Muscle layer of duodenum (tissue), 2 donors: ENCODE measurements around the gene SARS1.

Source experiments
- H3K27ac ChIP-seq: one replicate; pipeline ENCODE4 v1.7.0; 2013; ENCODE audit warnings: mild to moderate bottlenecking, low read length
- H3K27me3 ChIP-seq: one replicate; pipeline ENCODE4 v1.7.0; 2013; ENCODE audit warnings: low read depth, mild to moderate bottlenecking, control low read depth, low read length
- H3K36me3 ChIP-seq, 2 donors: one replicate each; pipeline ENCODE4 v1.7.0; 2013; ENCODE audit warnings: low read length in 2 of 2, control low read depth in 1 of 2, mild to moderate bottlenecking in 1 of 2; ENCODE audit not compliant: insufficient read depth in 2 of 2, control insufficient read depth in 1 of 2
- H3K4me1 ChIP-seq, 2 donors: one replicate each; pipeline ENCODE4 v1.7.0; 2013; ENCODE audit warnings: low read length in 2 of 2, mild to moderate bottlenecking in 2 of 2, control low read depth in 1 of 2, moderate library complexity in 1 of 2; ENCODE audit not compliant: insufficient read depth in 2 of 2, control insufficient read depth in 1 of 2
- H3K4me3 ChIP-seq, 2 donors: one replicate each; pipeline ENCODE4 v1.7.0; 2013; ENCODE audit warnings: low read length in 2 of 2, low read depth in 1 of 2, mild to moderate bottlenecking in 1 of 2
- H3K9me3 ChIP-seq, 2 donors: one replicate each; pipeline ENCODE4 v1.7.0; 2013; ENCODE audit warnings: low read length in 2 of 2, control low read depth in 1 of 2, mild to moderate bottlenecking in 1 of 2; ENCODE audit not compliant: control insufficient read depth in 1 of 2
- donor health status: healthy.

The SARS1 gene

GRCh38 chr1:109193653-109194590 lies 19.8 kb upstream of the SARS1 start:
- H3K9me3 ChIP-seq: no peaks in the 10 kb centered on the region
- peaks cover 0 to 8% of the 10 kb centered on the region in 2 donors for H3K4me1 ChIP-seq
- H3K4me3 ChIP-seq: no peak overlapping the region
- H3K27me3 ChIP-seq: no peaks in the 10 kb centered on the region
- H3K36me3 ChIP-seq: peaks cover 0 to 6% of the 10 kb centered on the region in 2 donors
- no peak overlapping the region for H3K27ac ChIP-seq

- Histone ChIP-seq H3K36me3 (no peaks in the 10 kb centered on the region), H3K27ac (peak overlapping the region; percentile 16), H3K4me3 (no peak overlapping the region), H3K9me3 (no peaks in the 10 kb centered on the region), H3K27me3 (no peaks in the 10 kb centered on the region), H3K4me1 (peaks cover 0 to 8% of the 10 kb centered on the region in 2 donors)
Measured at GRCh38 chr1:109197158-109198042, 16.3 kb upstream of the SARS1 start.

GRCh38 chr1:109198043-109198695 lies 15.5 kb upstream of the SARS1 start:
- Histone ChIP-seq H3K36me3 (no peaks in the 10 kb centered on the region), H3K27ac (peak overlapping the region; percentile 16), H3K4me1 (peaks cover 0 to 8% of the 10 kb centered on the region in 2 donors), H3K9me3 (no peaks in the 10 kb centered on the region), H3K27me3 (no peaks in the 10 kb centered on the region), H3K4me3 (no peak overlapping the region)

- Histone ChIP-seq H3K4me3 (no peak overlapping the region), H3K27ac (no peak overlapping the region), H3K27me3 (no peaks in the 10 kb centered on the region), H3K4me1 (peaks cover 0 to 8% of the 10 kb centered on the region in 2 donors), H3K36me3 (no peaks in the 10 kb centered on the region), H3K9me3 (no peaks in the 10 kb centered on the region)
Measured at GRCh38 chr1:109198745-109199144, 15.0 kb upstream of the SARS1 start.

GRCh38 chr1:109199710-109200109 lies 14.0 kb upstream of the SARS1 start:
- Histone ChIP-seq H3K36me3 (no peaks in the 10 kb centered on the region), H3K9me3 (no peaks in the 10 kb centered on the region), H3K4me1 (peaks cover 0 to 8% of the 10 kb centered on the region in 2 donors), H3K27me3 (no peaks in the 10 kb centered on the region), H3K27ac (no peak overlapping the region), H3K4me3 (no peak overlapping the region)

- Histone ChIP-seq H3K36me3 (no peaks in the 10 kb centered on the region), H3K27me3 (no peaks in the 10 kb centered on the region), H3K9me3 (no peaks in the 10 kb centered on the region), H3K27ac (no peak overlapping the region), H3K4me3 (no peak overlapping the region), H3K4me1 (peaks cover 0 to 8% of the 10 kb centered on the region in 2 donors)
Measured at GRCh38 chr1:109201123-109201703, 12.5 kb upstream of the SARS1 start.

- Histone ChIP-seq H3K4me1 (no peaks in the 10 kb centered on the region), H3K27ac (no peak overlapping the region)
Measured at GRCh38 chr1:109204484-109204883, 9.2 kb upstream of the SARS1 start.

GRCh38 chr1:109206339-109206738 lies 7.4 kb upstream of the SARS1 start:
- no peaks in the 10 kb centered on the region for H3K9me3 ChIP-seq
- H3K4me1 ChIP-seq: no peaks in the 10 kb centered on the region
- no peaks in the 10 kb centered on the region for H3K27me3 ChIP-seq
- no peak overlapping the region for H3K27ac ChIP-seq
- no peaks in the 10 kb centered on the region for H3K36me3 ChIP-seq
- H3K4me3 ChIP-seq: no peak overlapping the region

More at GRCh38 chr1:109204484-109204883, 9.2 kb upstream of the SARS1 start:
- Histone ChIP-seq H3K27me3 (no peaks in the 10 kb centered on the region), H3K4me3 (no peak overlapping the region), H3K9me3 (no peaks in the 10 kb centered on the region), H3K36me3 (no peaks in the 10 kb centered on the region)

GRCh38 chr1:109207467-109208103 lies 6.1 kb upstream of the SARS1 start:
- Histone ChIP-seq H3K4me3 (no peak overlapping the region), H3K27ac (no peak overlapping the region), H3K36me3 (no peaks in the 10 kb centered on the region), H3K27me3 (no peaks in the 10 kb centered on the region), H3K9me3 (no peaks in the 10 kb centered on the region), H3K4me1 (no peaks in the 10 kb centered on the region)

- no peak overlapping the region for H3K27ac ChIP-seq
- peak overlapping the region in 1 of 2 donors; percentile 7 for H3K4me3 ChIP-seq
- H3K9me3 ChIP-seq: no peaks in the 10 kb centered on the region
- H3K36me3 ChIP-seq: no peaks in the 10 kb centered on the region
- no peaks in the 10 kb centered on the region for H3K4me1 ChIP-seq
- H3K27me3 ChIP-seq: no peaks in the 10 kb centered on the region
Measured at GRCh38 chr1:109208394-109208793, 5.3 kb upstream of the SARS1 start.
